ENCODE data around the gene REPIN1.

Gene REPIN1

GRCh38 chr7:150368096-150368883 lies at the start of gene REPIN1:
TSS of gene REPIN1 (plus strand) at chr7:150368822. CDS start at chr7:150369712, 890 bp downstream.
- no peak for FAIRE-seq
- DNase-seq (ENCODE audit: low spot score): peak; percentile 63

DNA sequence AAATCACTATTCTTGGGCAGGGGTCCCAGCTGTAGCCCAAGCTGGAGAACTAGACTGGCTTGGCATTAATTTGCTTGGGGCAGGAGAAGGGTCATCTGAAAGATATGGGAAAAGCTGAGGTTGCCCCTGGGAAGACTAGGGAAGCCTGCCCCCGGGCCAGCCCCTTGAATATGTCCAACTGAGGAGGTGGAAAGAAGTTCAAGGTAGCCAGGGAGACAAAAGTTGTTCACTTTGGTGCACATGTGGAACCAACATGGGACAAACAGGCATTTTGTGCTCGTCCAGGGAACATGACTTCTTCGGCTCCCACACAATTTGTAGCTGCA lies 46.9 kb upstream of the REPIN1 start:
- DNase-seq (ENCODE audit: low spot score) (no peak), FAIRE-seq (no peak)

DNA sequence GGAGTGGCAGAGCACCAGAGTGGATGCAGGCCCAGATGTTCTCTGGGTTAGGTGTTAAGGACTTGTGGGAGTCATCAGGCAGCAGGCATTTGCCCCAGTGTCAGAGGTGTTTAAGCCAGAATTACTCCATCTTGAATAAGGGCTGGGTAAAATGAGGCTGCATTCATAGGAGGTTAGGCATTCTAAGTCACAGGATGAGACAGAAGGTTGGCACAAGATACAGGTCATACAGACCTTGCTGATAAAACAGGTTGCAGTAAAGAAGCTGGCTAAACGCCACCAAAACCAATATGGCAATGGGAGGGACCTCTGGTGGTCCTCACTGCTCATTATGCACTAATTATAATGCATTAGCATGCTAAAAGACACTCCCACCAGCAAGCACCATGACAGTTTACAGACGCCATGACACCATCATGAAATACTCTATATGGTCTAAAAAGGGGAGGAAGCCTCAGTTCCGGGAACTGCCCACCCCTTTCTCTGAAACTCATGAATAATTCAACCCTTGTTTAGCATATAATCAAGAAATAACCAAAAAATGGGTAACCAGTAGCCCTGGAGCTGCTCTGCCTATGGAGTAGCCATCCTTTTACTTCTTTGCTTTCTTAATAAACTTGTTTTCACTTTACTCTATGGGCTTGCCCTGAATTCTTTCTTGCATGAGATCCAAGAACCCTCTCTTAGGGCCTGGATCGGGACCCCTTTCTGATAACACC lies 46.3 kb upstream of the REPIN1 start:
- no peak for DNase-seq (ENCODE audit: low spot score)
- no peak for FAIRE-seq

DNA sequence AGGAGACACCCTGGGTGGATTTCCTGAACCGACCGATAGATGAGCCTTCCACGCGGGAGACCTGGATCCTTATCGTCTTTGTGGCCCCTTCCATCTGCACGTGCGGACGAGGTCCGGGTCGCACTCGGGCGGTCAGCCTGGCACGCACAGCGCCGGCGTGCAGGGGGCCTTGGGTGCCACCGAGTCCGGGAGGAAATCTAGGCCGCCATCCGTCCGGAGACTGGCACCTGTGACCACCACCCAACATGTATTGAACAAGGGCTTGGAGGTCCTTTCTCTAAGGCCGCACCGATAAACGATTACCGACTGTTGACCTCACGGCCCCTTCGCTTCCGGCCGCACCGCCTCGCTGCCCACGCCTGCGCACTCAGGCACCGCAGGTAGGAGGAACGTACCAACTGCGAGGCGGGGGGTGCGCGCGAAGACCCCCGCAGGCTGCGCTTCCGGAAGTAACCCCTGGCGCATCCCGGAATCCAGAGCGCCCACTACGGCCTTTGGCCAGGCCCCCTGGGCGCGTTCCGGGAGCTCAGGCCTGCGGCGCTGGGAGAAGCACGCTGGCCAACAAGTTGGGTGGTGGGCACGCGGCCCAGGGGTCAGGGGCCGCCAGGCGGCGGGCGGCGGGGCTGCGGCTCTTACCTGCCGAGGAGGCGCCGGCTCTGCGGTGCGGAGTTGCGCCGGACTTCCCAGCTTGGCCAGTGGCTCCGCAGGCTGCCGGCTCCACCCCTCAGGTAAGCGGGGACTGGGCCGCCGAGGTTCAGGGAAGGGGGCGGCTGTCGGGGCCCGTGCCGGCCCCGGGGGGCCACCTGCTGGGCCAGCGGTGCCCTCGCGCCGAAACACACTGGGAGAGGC lies 45.6 kb upstream of the REPIN1 start, which contains the start of the genes ACTR3C and LRRC61:
TSS of gene ACTR3C (minus strand) at position 713 of the 849 bp plus-strand sequence. CDS start 28,249 bp downstream, outside the sequence.
TSS of gene LRRC61 (plus strand) at position 523 of the 849 bp plus-strand sequence. CDS start 13,507 bp downstream, outside the sequence.
- no peak for DNase-seq (ENCODE audit: low spot score)
- FAIRE-seq: no peak

GRCh38 chr7:150323682-150324372 lies 44.8 kb upstream of the REPIN1 start:
- DNase-seq (ENCODE audit: low spot score) (no peak), FAIRE-seq (no peak)

DNA sequence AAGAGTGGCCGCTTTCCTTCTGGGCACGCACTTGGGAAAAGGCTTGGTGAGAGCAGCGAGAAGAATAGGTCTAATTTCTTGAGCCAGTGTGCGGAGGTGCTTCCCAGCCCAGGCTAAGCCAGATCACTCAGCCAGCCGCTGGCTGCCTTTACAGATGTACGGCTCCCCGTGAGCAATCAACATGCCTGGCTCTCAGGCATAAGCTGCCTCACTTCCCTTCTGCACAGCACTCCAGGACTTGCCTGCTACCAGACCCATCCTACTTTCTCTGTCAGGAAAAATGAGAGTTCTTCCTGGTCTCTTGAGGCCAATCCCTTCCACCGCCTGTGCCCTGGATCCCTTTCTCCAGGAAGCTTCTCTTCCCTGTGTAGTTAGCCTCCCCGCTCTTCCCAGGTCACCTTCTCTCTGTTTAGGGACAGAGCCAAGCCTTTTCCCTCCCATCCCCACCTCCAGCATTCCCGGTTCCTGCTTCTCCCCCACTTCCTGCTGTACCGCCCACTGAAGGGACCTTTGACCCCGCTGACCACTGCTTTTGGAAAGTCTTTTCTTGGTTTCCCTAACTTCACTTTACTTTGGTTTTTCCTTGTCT lies 44.2 kb upstream of the REPIN1 start:
- no peak for DNase-seq (ENCODE audit: low spot score)
- FAIRE-seq: no peak

DNA sequence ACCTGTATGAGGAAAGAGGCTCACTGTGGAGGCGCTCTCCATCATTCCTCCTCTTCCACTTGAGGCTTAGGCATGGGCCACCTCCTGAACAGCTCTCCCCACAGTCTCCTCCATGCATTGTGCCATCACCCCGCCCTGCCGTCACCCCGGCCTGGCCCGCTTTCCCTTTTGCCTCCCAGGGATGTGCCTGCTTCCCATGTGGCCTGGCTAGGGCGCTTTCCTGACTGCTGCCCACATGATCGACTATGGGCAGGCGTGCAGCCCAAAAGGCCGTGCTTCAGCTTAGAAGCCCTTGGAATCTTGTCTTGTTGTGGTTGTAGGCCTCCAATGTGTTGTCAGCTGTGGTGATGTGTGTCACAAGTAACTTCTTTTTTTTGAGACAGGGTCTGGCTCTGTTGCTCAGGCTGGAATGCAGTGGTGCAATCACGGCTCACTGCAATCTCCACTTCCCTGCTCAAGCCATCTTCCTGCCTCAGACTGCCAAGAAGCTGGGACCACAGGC lies 43.5 kb upstream of the REPIN1 start:
- FAIRE-seq (no peak), DNase-seq (ENCODE audit: low spot score) (no peak)

DNA sequence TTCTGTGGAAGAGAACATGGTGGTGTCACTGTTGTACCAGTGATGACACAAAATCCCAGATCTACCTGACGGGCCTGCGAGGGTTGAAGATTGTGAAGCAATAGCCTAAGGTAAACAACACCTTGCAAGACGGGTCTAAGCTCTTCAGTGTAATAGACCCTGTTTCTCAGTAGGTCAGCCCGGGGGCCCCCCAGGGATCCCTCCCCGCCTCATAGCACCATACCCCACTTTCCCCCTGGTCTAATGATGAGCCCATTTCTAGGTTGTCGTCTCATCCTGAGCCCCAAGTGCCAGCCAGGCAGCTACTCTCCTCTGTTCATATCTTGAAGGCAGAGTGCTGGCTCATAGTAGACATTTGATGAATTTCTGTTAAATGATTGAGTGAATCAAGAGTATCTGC lies 42.7 kb upstream of the REPIN1 start:
- DNase-seq (ENCODE audit: low spot score): no peak
- FAIRE-seq: no peak

DNA sequence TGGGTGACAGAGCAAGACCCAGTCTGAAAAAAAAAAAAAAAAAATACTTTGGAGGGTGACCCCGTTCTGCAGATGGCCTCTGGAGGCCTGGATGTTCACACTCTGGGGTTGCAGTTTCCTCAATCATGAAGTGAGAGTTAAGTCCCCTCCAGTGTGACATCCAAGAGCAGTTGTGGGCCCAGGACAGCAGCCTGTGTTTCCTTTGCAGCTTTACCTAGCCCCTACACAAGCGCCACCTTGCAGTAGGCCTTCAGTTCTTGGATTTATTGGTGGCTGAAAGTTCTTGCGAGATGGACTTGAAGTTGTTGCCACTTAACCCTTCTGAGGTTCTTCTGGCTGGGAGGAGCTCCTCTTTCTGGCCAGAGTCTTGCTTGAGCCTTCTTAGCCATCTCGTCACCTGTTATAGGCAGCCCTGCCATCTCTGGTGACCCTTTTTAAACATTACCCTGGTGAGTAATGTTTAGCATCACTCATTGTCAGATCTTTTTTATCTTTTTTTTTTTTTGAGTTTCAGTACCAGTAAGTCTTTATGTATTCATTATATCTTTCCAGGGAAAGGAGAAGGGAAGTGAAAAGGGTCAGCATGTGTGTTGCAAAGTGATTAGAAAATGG lies 41.9 kb upstream of the REPIN1 start:
- FAIRE-seq: no peak
- DNase-seq (ENCODE audit: low spot score): no peak

GRCh38 chr7:150327308-150327707 lies 41.3 kb upstream of the REPIN1 start:
- DNase-seq (ENCODE audit: low spot score) (no peak), FAIRE-seq (no peak)

GRCh38 chr7:150329331-150330120 lies 39.1 kb upstream of the REPIN1 start:
- FAIRE-seq: no peak
- DNase-seq (ENCODE audit: low spot score): no peak

DNA sequence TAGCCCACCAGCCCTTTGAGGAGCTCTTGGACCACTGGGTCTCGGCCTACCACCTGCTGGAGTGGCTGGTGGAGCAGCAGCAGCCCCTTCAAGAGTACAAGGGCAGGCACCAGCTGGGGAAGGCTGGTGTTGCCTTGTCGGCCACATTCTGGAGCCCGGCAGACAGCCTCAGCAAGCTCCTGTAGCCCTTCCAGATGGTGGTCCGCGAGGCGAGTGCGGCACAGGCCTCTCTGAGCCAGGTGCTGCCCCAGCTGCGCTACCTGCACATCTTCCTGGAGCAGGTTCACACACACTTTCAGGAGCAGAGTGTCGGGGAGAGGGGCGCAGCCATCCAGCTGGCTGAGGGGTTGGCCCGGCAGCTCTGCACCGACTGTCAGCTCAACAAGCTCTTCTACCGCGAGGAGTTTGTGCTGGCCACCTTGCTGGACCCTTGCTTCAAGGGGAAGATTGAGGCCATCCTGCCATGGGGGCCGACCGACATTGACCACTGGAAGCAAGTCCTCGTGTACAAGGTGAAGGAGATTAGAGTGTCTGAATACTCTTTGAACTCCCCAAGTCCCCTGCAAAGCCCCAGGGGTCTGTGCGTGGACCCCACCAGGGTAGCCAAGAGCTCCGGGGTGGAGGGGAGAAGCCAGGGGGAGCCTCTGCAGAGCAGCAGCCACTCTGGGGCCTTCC lies 38.3 kb upstream of the REPIN1 start:
- no peak for DNase-seq (ENCODE audit: low spot score)
- no peak for FAIRE-seq

DNA sequence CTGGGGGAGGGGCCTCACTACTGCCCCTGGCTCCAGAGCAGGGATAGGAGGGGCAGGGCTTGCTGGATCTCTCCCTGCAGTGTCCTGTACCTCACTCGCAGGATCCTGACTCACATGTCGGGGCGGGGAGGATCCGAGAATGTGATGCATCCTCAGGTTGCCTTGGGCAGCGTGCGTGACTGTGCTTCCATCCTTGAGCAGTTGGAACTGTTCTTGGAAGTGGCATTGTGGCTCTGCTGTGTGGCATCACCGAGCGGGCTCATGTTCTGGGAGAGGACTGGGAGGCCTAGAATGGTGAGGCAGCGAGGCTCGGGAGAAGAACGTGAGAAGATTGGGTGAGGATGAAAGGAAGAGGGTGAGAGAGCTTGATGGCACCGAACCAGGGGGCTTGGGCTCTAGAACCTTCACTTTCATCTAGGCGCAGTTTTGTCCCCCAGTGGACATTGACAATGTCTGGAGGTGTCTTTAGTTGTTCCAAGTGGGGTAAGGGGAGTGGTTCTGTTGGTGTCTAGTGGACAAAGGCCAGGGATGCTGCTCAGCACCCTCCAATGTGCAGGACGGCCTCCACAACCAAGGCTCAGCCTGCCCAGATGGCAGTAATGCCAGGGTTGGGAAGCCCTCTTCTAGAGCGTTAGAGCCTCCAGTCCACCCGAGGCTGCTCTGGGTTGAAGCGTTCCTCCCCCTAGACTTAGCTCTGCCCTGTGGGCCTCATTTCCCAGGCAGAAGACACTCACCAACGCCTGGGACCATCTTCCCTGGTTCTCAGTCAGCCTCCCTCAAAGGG lies 35.6 kb upstream of the REPIN1 start:
- no peak for DNase-seq (ENCODE audit: low spot score)
- no peak for FAIRE-seq

DNA sequence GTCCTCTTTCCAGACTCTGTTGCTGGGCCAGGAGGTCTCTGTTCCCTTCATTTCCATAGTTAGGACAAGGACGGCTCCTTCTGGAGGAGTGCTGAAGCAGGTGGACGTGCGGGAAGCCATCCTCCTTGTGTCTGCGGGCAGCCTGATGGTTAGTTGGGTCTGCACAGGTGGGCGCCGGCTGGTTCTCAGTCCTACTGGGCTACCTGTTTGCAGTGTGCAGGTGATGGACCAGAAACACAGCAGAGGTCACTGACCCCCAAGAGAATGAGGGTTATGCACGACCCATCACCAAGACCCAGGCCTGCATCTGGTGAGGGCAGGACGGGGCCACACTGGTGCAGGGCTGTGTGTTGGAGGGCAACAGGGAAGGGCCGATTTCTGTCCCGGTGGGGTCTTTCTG lies 35.0 kb upstream of the REPIN1 start:
- FAIRE-seq (no peak), DNase-seq (ENCODE audit: low spot score) (no peak)

DNA sequence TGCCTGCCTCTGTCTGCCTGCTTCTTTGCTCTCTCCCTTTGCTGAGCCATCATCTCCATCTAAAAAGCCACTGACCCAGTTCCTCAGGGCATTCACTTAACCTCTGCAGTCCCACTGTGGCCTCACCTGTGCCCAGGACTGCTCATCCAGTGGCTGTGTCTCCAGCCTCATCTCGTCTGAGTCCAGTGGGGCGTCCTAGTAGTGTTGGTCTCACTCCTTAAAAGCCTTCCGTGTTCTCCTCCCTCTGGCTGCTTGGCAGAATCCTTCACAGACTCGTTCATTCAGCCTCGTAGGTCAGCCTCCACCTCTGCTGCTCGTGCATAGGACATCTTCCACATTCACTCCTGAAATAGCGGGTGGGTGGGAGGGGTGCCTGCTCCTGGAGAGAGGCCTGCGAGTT lies 34.5 kb upstream of the REPIN1 start:
- DNase-seq (ENCODE audit: low spot score): no peak
- FAIRE-seq: no peak

GRCh38 chr7:150335108-150335773 lies 33.4 kb upstream of the REPIN1 start:
- FAIRE-seq: no peak

GRCh38 chr7:150335774-150336112 lies 32.9 kb upstream of the REPIN1 start:
- DNase-seq (ENCODE audit: low spot score) (no peak), FAIRE-seq (no peak)

More at GRCh38 chr7:150335108-150335773, 33.4 kb upstream of the REPIN1 start:
- no peak for DNase-seq (ENCODE audit: low spot score)

GRCh38 chr7:150336746-150337145 lies 31.9 kb upstream of the REPIN1 start:
- FAIRE-seq (no peak), DNase-seq (ENCODE audit: low spot score) (no peak)
